SH-SY5Y (cell line): ENCODE results near the gene CAMKK2.

Experiments used
- GATA2 ChIP-seq: IDR thresholded peaks from 2 replicates; pipeline ENCODE4 v1.6.1; 2011; ENCODE audit warnings: mild to moderate bottlenecking, low read depth, low read length
- GATA3 ChIP-seq: IDR thresholded peaks from 2 replicates; pipeline ENCODE4 v1.6.1; 2011; ENCODE audit warnings: low read depth, mild to moderate bottlenecking, low read length, moderate library complexity

- TF ChIP-seq GATA2 (no peak), GATA3 (no peak)
Observed at GRCh38 chr12:121330195-121330594, 33.7 kb upstream of the CAMKK2 start.
